Neural crest cell (in vitro differentiated cells): ENCODE results near the gene SCUBE2. TPM values are rescaled to one million over a fixed set of nuclear protein-coding genes. Genes with fewer than 3 reads are reported as not detected.
"Not testable (repeated sequence)": the region's sequence is repeated elsewhere in the genome, so short reads cannot be mapped to it uniquely, and the experiment has no call there.

ENCODE experiments used
- DNase-seq: peaks from one replicate; pipeline ENCODE4 v3.0.0; 2021; ENCODE audit warnings: low read depth, mixed read lengths, low spot score
- H3K27ac Mint-ChIP-seq: one replicate; pipeline ENCODE4 v1.8.0; 2021; ENCODE audit warnings: mild to moderate bottlenecking, mixed read lengths; ENCODE audit not compliant: unreplicated experiment
- H3K27me3 Mint-ChIP-seq: 2 replicates; pipeline ENCODE4 v1.8.0; 2021; ENCODE audit warnings: low read depth, mild to moderate bottlenecking, mixed read lengths
- H3K36me3 Mint-ChIP-seq: 2 replicates; pipeline ENCODE4 v1.8.0; 2021; ENCODE audit warnings: low read depth, mild to moderate bottlenecking, mixed read lengths
- H3K4me1 Mint-ChIP-seq: 2 replicates; pipeline ENCODE4 v1.8.0; 2021; ENCODE audit warnings: mixed read lengths
- H3K4me3 Mint-ChIP-seq: one replicate; pipeline ENCODE4 v1.8.0; 2021; ENCODE audit warnings: mild to moderate bottlenecking, mixed read lengths
- H3K9me3 Mint-ChIP-seq: 2 replicates; pipeline ENCODE4 v1.8.0; 2021; ENCODE audit warnings: mixed read lengths
- total RNA-seq: library from RNA; stranded (reverse); gene quantifications from 2 replicates; pipeline ENCODE4 v1.2.1, GENCODE V29; 2021
- TF ChIP-seq, protein P1 (sequence below): fragments of 200-600 bp; sonication (generic); conservative IDR thresholded peaks from 2 replicates; pipeline ENCODE4 v1.5.0; 2021; ENCODE audit warnings: antibody characterized with exemption, mild to moderate bottlenecking

SCUBE2 gene
- total RNA-seq, 1 donor from 2014 or later: 11.0 TPM

DNA sequence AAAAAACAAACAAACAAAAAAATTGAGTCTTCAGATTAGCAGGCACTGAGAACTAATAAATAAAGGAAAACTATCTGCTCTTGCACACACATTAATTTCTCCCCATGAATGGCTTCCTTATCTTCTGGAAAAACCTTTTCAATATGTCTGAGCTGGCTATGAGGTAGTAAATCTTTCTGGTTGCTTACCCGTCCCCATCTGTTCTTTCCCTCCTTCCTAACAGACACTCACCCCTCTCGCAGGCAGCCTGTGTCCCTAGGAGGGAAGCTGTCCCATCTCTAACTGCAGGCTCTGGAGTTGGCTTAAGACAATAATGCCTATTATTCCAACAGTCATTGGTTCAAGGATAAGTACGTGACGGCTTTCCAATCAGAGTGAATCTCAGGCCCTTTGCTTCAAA, 8.2 kb upstream of the SCUBE2 start:
- peaks cover 7% of the 10 kb centered on the region for H3K4me1 Mint-ChIP-seq

DNA sequence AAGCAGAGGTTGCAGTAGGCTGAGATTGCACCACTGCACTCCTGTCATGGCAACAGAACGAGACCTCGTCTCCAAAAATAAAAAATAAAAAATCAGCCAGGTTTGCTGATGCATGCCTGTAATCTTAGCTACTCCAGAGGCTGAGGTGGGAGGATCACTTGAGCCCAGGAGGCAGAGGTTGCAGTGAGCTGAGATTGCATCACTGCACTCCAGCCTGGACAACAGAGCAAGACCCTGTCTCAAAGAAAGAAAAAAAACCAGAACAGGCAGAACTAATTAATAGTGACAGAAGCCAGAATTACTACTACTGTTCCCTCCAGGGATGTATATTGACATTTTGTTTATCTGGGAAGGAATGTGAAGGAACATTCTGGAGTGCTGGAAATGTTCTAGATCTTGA, 7.1 kb upstream of the SCUBE2 start:
- not testable (repeated sequence) for H3K27ac Mint-ChIP-seq, DNase-seq, H3K36me3 Mint-ChIP-seq, H3K4me1 Mint-ChIP-seq, H3K4me3 Mint-ChIP-seq, H3K27me3 Mint-ChIP-seq, H3K9me3 Mint-ChIP-seq

More for the DNA sequence above, 8.2 kb upstream of the SCUBE2 start:
- Mint-ChIP-seq H3K27me3 (no peaks in the 10 kb centered on the region), H3K4me3 (no peak overlapping the region), H3K27ac (no peak overlapping the region), H3K9me3 (peaks cover 3% of the 10 kb centered on the region), H3K36me3 (no peaks in the 10 kb centered on the region)
- DNase-seq: no peak
- TF ChIP-seq, protein P1, sequence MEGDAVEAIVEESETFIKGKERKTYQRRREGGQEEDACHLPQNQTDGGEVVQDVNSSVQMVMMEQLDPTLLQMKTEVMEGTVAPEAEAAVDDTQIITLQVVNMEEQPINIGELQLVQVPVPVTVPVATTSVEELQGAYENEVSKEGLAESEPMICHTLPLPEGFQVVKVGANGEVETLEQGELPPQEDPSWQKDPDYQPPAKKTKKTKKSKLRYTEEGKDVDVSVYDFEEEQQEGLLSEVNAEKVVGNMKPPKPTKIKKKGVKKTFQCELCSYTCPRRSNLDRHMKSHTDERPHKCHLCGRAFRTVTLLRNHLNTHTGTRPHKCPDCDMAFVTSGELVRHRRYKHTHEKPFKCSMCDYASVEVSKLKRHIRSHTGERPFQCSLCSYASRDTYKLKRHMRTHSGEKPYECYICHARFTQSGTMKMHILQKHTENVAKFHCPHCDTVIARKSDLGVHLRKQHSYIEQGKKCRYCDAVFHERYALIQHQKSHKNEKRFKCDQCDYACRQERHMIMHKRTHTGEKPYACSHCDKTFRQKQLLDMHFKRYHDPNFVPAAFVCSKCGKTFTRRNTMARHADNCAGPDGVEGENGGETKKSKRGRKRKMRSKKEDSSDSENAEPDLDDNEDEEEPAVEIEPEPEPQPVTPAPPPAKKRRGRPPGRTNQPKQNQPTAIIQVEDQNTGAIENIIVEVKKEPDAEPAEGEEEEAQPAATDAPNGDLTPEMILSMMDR: no peak

DNA sequence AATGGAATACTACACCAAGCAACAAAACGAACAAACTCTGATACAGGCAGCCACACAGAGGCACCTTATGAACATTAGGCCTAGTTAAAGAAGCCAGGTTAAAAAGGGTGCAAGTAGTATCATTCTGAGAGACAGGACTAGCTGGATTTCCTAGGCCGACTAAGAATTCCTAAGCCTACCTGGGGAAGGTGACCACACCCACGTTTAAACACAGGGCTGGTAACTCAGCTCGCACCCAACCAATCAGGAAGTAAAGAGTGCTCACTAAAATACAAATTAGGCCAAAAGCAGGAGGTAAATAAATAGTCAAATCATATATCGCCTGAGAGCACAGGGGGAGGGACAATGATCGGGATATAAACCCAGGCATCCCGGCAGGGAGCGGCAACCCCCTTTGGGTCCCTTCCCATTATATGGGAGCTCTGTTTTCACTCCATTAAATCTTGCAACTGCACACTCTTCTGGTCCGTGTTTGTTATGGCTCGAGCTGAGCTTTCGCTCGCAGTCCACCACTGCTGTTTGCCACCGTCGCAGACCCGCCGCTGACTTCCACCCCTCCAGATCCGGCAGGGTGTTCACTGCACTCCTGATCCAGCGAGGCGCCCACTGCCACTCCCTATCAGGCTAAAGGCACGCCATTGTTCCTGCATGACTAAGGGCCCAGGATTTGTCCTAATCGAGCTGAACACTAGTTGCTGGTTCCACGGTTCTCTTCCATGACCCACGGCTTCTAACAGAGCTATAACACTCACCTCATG, 6.0 kb upstream of the SCUBE2 start:
- H3K9me3 Mint-ChIP-seq: not testable (repeated sequence)

DNA sequence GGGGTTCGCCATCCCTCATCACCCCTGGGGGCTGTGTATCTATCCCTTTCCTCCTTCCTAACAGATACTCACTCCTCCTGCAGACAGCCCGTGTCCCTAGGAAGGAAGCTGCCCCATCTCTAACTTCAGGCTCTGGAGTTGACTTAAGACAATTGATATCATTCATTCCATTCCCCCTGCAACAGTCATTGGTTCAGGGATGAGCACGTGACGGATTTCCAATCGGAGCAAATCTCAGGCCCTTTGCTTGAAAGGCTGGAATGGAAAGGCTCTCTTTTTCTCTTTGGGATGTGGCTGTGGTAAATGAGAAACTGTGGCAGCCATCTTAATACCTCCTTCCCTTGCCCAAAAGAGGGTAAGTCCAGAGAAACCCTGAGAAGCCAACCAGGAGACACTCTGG, 5.0 kb upstream of the SCUBE2 start:
- Mint-ChIP-seq H3K27ac (no peak overlapping the region), H3K27me3 (peaks cover 18% of the 10 kb centered on the region)

More for the DNA sequence above, 6.0 kb upstream of the SCUBE2 start:
- Mint-ChIP-seq H3K4me1 (peaks cover 17% of the 10 kb centered on the region), H3K27me3 (peaks cover 11% of the 10 kb centered on the region), H3K27ac (peak overlapping the region; percentile 68)
- H3K36me3 Mint-ChIP-seq, DNase-seq, H3K4me3 Mint-ChIP-seq: not testable (repeated sequence)

DNA sequence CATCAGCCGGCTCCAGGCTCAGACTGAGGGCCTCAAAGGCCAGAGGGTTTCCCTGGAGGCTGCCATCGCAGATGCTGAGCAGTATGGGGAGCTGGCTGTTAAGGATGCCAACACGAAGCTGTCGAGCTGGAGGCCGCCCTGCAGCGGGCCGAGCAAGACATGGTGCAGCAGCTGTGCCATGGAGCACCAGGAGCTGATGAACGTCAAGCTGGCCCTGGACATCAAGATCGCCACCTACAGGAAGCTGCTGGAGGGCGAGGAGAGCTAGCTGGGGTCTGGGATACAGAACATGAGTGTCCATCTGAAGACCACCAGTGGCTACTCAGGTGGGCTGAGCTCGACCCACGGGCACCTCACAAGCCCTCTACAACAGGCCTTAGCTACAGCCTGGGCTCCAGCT, 4.0 kb upstream of the SCUBE2 start:
- Mint-ChIP-seq H3K4me3 (no peak overlapping the region), H3K27ac (no peak overlapping the region), H3K9me3 (peaks cover 3% of the 10 kb centered on the region), H3K27me3 (peaks cover 22% of the 10 kb centered on the region), H3K36me3 (no peaks in the 10 kb centered on the region), H3K4me1 (peaks cover 19% of the 10 kb centered on the region)
- TF ChIP-seq, protein P1: no peak
- DNase-seq: no peak

More for the DNA sequence above, 5.0 kb upstream of the SCUBE2 start:
- Mint-ChIP-seq H3K36me3 (no peaks in the 10 kb centered on the region), H3K9me3 (peaks cover 3% of the 10 kb centered on the region), H3K4me3 (peak overlapping the region; percentile 41), H3K4me1 (peaks cover 19% of the 10 kb centered on the region)
- TF ChIP-seq, protein P1: no peak
- DNase-seq: no peak

DNA sequence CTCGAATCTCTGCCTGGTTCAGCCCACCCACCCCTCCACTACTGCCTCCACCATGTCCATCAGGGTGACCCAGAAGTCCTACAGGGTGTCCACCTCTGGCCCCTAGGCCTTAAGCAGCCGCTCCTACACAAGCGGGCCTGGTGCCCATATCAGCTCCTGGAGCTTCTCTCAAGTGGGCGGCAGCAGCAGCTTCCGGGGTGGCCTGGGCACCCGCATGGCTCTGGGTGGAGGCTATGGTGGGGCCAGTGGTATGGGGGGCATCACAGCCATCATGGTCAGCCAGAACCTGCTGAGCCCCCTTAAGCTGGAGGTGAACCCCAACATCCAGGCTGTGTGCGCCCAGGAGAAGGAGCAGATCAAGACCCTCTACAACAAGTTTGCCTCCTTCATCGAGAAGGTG, 3.0 kb upstream of the SCUBE2 start:
- no peak for DNase-seq
- TF ChIP-seq, protein P1: no peak
- H3K4me1 Mint-ChIP-seq: peaks cover 23% of the 10 kb centered on the region
- peaks cover 3% of the 10 kb centered on the region for H3K9me3 Mint-ChIP-seq
- no peak overlapping the region for H3K27ac Mint-ChIP-seq
- peaks cover 32% of the 10 kb centered on the region for H3K27me3 Mint-ChIP-seq
- peak overlapping the region; percentile 9 for H3K4me3 Mint-ChIP-seq
- no peaks in the 10 kb centered on the region for H3K36me3 Mint-ChIP-seq
